Measurements from ENCODE around the gene CA5A. TPM values are rescaled to one million over a fixed set of nuclear protein-coding genes. Genes with fewer than 3 reads are reported as not detected.

Gene CA5A
- total and polyA plus RNA-seq, 2 of the 13 experiments (the other 11 are each of a cell fraction or from before 2014, with no cell fraction given), result 66.8 to 106 TPM

- TF ChIP-seq, protein P1, sequence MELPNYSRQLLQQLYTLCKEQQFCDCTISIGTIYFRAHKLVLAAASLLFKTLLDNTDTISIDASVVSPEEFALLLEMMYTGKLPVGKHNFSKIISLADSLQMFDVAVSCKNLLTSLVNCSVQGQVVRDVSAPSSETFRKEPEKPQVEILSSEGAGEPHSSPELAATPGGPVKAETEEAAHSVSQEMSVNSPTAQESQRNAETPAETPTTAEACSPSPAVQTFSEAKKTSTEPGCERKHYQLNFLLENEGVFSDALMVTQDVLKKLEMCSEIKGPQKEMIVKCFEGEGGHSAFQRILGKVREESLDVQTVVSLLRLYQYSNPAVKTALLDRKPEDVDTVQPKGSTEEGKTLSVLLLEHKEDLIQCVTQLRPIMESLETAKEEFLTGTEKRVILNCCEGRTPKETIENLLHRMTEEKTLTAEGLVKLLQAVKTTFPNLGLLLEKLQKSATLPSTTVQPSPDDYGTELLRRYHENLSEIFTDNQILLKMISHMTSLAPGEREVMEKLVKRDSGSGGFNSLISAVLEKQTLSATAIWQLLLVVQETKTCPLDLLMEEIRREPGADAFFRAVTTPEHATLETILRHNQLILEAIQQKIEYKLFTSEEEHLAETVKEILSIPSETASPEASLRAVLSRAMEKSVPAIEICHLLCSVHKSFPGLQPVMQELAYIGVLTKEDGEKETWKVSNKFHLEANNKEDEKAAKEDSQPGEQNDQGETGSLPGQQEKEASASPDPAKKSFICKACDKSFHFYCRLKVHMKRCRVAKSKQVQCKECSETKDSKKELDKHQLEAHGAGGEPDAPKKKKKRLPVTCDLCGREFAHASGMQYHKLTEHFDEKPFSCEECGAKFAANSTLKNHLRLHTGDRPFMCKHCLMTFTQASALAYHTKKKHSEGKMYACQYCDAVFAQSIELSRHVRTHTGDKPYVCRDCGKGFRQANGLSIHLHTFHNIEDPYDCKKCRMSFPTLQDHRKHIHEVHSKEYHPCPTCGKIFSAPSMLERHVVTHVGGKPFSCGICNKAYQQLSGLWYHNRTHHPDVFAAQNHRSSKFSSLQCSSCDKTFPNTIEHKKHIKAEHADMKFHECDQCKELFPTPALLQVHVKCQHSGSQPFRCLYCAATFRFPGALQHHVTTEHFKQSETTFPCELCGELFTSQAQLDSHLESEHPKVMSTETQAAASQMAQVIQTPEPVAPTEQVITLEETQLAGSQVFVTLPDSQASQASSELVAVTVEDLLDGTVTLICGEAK (IDR thresholded peaks at IDR 0.05), result no peak
- TF ChIP-seq, protein P1 (CRISPR knock-in tag; IDR thresholded peaks at IDR 0.05), result peak; percentile 25; the same call in 1 of the 2 replicates
- TF ChIP-seq, protein P2, sequence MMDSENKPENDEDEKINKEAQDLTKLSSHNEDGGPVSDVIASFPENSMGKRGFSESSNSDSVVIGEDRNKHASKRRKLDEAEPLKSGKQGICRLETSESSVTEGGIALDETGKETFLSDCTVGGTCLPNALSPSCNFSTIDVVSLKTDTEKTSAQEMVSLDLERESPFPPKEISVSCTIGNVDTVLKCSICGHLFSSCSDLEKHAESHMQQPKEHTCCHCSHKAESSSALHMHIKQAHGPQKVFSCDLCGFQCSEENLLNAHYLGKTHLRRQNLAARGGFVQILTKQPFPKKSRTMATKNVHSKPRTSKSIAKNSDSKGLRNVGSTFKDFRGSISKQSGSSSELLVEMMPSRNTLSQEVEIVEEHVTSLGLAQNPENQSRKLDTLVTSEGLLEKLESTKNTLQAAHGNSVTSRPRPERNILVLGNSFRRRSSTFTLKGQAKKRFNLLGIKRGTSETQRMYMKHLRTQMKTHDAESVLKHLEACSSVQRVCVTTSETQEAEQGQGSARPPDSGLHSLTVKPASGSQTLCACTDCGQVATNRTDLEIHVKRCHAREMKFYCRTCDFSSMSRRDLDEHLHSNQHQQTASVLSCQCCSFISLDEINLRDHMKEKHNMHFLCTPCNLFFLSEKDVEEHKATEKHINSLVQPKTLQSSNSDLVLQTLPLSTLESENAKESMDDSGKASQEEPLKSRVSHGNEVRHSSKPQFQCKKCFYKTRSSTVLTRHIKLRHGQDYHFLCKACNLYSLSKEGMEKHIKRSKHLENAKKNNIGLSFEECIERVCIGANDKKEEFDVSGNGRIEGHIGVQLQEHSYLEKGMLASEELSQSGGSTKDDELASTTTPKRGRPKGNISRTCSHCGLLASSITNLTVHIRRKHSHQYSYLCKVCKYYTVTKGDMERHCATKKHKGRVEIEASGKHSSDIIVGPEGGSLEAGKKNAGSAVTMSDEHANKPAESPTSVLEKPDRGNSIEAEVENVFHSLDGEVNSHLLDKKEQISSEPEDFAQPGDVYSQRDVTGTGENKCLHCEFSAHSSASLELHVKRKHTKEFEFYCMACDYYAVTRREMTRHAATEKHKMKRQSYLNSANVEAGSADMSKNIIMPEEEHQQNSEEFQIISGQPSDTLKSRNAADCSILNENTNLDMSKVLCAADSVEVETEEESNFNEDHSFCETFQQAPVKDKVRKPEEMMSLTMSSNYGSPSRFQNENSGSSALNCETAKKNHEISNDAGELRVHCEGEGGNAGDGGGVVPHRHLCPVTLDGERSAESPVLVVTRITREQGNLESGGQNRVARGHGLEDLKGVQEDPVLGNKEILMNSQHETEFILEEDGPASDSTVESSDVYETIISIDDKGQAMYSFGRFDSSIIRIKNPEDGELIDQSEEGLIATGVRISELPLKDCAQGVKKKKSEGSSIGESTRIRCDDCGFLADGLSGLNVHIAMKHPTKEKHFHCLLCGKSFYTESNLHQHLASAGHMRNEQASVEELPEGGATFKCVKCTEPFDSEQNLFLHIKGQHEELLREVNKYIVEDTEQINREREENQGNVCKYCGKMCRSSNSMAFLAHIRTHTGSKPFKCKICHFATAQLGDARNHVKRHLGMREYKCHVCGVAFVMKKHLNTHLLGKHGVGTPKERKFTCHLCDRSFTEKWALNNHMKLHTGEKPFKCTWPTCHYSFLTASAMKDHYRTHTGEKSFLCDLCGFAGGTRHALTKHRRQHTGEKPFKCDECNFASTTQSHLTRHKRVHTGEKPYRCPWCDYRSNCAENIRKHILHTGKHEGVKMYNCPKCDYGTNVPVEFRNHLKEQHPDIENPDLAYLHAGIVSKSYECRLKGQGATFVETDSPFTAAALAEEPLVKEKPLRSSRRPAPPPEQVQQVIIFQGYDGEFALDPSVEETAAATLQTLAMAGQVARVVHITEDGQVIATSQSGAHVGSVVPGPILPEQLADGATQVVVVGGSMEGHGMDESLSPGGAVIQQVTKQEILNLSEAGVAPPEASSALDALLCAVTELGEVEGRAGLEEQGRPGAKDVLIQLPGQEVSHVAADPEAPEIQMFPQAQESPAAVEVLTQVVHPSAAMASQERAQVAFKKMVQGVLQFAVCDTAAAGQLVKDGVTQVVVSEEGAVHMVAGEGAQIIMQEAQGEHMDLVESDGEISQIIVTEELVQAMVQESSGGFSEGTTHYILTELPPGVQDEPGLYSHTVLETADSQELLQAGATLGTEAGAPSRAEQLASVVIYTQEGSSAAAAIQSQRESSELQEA (CRISPR knock-in tag; IDR thresholded peaks at IDR 0.05; ENCODE audit: not compliant biosample characterization), result no peak
- peak; percentile 29; the same call in 1 of the 2 replicates for TF ChIP-seq MZF1 (CRISPR knock-in tag; IDR thresholded peaks at IDR 0.05; ENCODE audit: borderline replicate concordance)
- TF ChIP-seq NR3C1 (CRISPR knock-in tag; IDR thresholded peaks at IDR 0.05), result no peak
- TF ChIP-seq ZNF552 (CRISPR knock-in tag; IDR thresholded peaks at IDR 0.05; ENCODE audit: borderline replicate concordance), result 0 out of 2 replicates have a peak, but pooled peaks have one; percentile 50
- TF ChIP-seq POLR2G (IDR thresholded peaks at IDR 0.05; ENCODE audit: low read depth, low read length), result peak; percentile 71; the same call in 1 of the 2 replicates
- no peak; the same call in 1 of the 2 replicates for TF ChIP-seq PHF8 (CRISPR knock-in tag; IDR thresholded peaks at IDR 0.05)
Measured at GRCh38 chr16:87853411-87854052, 82.8 kb downstream of the CA5A start (continued).
